DMS 273 treated with DMSO at 0.1 percent for 48 hours (cell line): ENCODE results near the gene TNRC6A.
"Not testable (repeated sequence)": the region's sequence is repeated elsewhere in the genome, so short reads cannot be mapped to it uniquely, and the experiment has no call there.

Experiments used
- DNase-seq: peaks from one replicate; lab custom pipeline; 2025; lab: John Stamatoyannopoulos, UW

TNRC6A gene

GRCh38 chr16:24729243-24729950 is at the start of gene TNRC6A:
TNRC6A (plus strand) TSS chr16:24729651; CDS start chr16:24729842, 191 bp downstream.
- peak; percentile 64 for DNase-seq

- no peak for DNase-seq
Measured at GRCh38 chr16:24681793-24682192, 47.7 kb upstream of the TNRC6A start.

- DNase-seq: no peak
Measured at GRCh38 chr16:24683250-24683649, 46.2 kb upstream of the TNRC6A start.

- DNase-seq: no peak
Measured at GRCh38 chr16:24683847-24684493, 45.5 kb upstream of the TNRC6A start.

- DNase-seq: no peak
Measured at GRCh38 chr16:24685539-24686432, 43.7 kb upstream of the TNRC6A start.

GRCh38 chr16:24686678-24687077 is 42.8 kb upstream of the TNRC6A start:
- DNase-seq: no peak

GRCh38 chr16:24688359-24688758 is 41.1 kb upstream of the TNRC6A start:
- DNase-seq: no peak

- DNase-seq: no peak
Measured at GRCh38 chr16:24689128-24689527, 40.3 kb upstream of the TNRC6A start.

- no peak for DNase-seq
Measured at GRCh38 chr16:24692854-24693253, 36.6 kb upstream of the TNRC6A start.

- DNase-seq: no peak
Measured at GRCh38 chr16:24694931-24695330, 34.5 kb upstream of the TNRC6A start.

GRCh38 chr16:24696699-24697098 is 32.8 kb upstream of the TNRC6A start:
- no peak for DNase-seq

GRCh38 chr16:24698308-24698707 is 31.1 kb upstream of the TNRC6A start:
- DNase-seq: no peak

GRCh38 chr16:24699151-24699723 is 30.2 kb upstream of the TNRC6A start:
- DNase-seq: no peak

GRCh38 chr16:24700549-24701392 is 28.7 kb upstream of the TNRC6A start:
- DNase-seq: peak; percentile 73

- DNase-seq: no peak
Measured at GRCh38 chr16:24701521-24701951, 27.9 kb upstream of the TNRC6A start.

GRCh38 chr16:24707760-24708159 is 21.7 kb upstream of the TNRC6A start:
- not testable (repeated sequence) for DNase-seq

- no peak for DNase-seq
Measured at GRCh38 chr16:24713379-24713778, 16.1 kb upstream of the TNRC6A start.

- no peak for DNase-seq
Measured at GRCh38 chr16:24717411-24717810, 12.0 kb upstream of the TNRC6A start.

GRCh38 chr16:24718967-24719521 is 10.4 kb upstream of the TNRC6A start:
- DNase-seq: no peak

- DNase-seq: no peak
Measured at GRCh38 chr16:24721830-24722238, 7.6 kb upstream of the TNRC6A start.

- no peak for DNase-seq
Measured at GRCh38 chr16:24723663-24724062, 5.8 kb upstream of the TNRC6A start.
